OCI-M2 (cell line): Measurements from ENCODE around the gene SDHAF3.
"Not testable (repeated sequence)": the region's sequence is repeated elsewhere in the genome, so short reads cannot be mapped to it uniquely, and the experiment has no call there.

Experiments
- DNase-seq: peaks from one replicate; lab custom pipeline; 2025; ENCODE audit not compliant: unreplicated experiment; lab: John Stamatoyannopoulos, UW

SDHAF3 gene

GRCh38 chr7:97120713-97121457 is 3.4 kb downstream of the SDHAF3 start:
- DNase-seq, result no peak

- not testable (repeated sequence) for DNase-seq
Observed at GRCh38 chr7:97123115-97123514, 5.6 kb downstream of the SDHAF3 start.

GRCh38 chr7:97126483-97127171 is 9.1 kb downstream of the SDHAF3 start:
- no peak for DNase-seq

- no peak for DNase-seq
Observed at GRCh38 chr7:97128736-97129135, 11.2 kb downstream of the SDHAF3 start.

GRCh38 chr7:97130417-97131139 is 13.1 kb downstream of the SDHAF3 start:
- no peak for DNase-seq

DNA sequence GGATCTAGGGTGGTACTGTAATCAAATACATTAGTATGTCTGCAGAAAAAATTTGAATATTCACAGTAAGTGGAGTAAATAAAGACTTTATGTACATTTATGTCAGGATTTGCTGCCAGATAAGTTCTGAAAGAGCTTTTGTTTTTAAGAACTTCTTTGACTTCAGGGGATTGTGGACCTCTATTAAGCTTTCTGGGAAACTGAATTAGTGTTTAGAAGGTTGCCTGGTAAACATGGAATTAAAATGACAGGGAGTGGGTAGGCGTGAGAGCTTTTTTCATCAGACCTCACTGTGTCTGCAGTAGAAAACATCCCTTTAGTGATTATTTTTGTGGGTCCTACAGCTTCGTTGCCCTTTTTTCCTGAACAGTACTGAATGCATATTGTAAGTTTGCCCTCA is 15.7 kb downstream of the SDHAF3 start:
- no peak for DNase-seq

- DNase-seq, result no peak
Observed at GRCh38 chr7:97138830-97139229, 21.3 kb downstream of the SDHAF3 start.

DNA sequence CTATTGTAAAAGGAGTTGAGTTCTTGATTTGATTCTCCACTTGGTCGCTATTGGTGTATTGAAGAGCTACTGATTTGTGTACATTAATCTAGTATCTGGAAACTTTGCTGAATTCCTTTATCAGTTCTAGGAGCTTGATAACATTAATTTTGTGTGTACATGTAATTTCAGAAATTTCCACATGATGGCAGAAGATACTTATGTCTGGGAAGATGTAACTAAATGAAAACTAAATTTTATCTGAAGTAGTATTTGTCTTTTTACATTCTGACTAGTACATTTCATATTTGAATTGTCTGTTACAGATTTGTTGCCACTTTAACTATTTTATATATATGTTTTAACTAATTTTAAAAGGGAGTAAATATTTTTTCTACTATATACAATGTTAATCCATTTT is 27.6 kb downstream of the SDHAF3 start:
- no peak for DNase-seq

- no peak for DNase-seq
Observed at GRCh38 chr7:97149843-97150242, 32.3 kb downstream of the SDHAF3 start.

DNA sequence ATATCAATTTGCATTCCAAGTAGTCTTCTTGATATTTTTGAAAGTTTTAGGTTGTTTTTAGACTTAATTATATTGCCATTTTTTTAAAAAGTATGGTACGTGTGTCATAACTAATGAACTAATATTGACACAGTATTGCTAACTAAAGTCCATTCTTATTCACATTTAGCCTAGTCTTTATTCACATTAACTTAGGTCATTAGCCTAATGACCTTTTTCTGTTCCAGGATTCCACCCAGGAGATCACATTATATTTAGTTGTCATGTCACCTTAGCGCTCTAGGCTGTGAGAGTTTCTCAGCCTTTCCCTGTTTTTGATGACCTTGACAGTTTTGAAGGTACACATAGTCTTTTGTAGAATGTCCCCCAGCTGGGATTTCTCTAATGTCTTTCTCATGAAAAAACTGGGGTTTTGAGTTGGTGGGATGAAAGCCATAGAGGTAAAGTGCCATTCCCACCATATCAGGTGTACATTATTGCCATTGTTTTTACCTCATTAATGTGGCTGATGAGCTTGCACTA is 38.5 kb downstream of the SDHAF3 start:
- DNase-seq, result no peak

GRCh38 chr7:97159984-97160383 is 42.5 kb downstream of the SDHAF3 start:
- not testable (repeated sequence) for DNase-seq

GRCh38 chr7:97161609-97162008 is 44.1 kb downstream of the SDHAF3 start:
- DNase-seq, result not testable (repeated sequence)

- DNase-seq, result no peak
Observed at GRCh38 chr7:97166308-97166707, 48.8 kb downstream of the SDHAF3 start.

- no peak for DNase-seq
Observed at GRCh38 chr7:97167176-97167575, 49.7 kb downstream of the SDHAF3 start.

GRCh38 chr7:97167749-97168148 is 50.3 kb downstream of the SDHAF3 start:
- DNase-seq, result no peak

DNA sequence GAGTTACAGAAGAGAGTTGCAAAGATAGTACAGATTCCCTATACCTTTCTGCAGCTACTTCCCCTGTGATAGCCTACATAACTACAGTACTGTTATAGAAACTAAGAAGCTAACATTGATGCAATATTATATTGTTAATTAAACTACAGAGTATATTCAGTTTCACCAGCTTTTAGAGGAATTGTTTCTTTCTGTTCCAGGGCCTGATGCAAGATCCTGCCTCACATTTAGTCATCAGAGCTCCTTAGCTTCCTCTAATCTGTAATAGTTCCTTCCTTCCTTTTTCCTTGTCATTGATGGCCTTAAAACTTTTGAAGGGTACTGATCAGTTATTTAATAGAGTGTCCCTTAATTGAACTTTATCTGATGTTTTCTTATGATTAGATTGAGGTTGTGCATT is 56.8 kb downstream of the SDHAF3 start:
- no peak for DNase-seq

GRCh38 chr7:97179454-97180104 is 62.1 kb downstream of the SDHAF3 start:
- no peak for DNase-seq

- no peak for DNase-seq
Observed at GRCh38 chr7:97187067-97187466, 69.6 kb downstream of the SDHAF3 start.

GRCh38 chr7:97196174-97196573 is 78.7 kb downstream of the SDHAF3 start:
- not testable (repeated sequence) for DNase-seq

GRCh38 chr7:97198596-97198995 is 81.1 kb downstream of the SDHAF3 start:
- no peak for DNase-seq

DNA sequence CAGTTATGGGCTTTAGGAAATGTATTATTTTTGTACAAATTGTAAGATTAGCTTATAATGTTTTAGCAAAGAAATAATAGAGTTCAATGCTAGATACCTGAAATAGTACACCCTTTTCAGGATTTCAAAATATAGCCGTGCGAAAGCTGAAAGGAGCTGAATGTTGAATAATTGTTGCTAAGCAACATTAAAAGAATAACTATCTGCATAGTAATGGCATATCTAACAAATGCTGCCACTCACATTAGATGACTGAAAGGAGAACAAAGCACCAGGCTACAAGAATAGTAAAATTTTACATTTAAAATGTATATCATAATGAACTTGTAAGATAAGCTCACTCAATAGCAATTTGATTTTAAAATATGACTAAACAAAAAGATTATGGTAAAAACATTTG is 82.5 kb downstream of the SDHAF3 start:
- no peak for DNase-seq
